GM19467 (cell line): ENCODE measurements around the gene PTPRN2.
"Not testable (repeated sequence)": the region's sequence is repeated elsewhere in the genome, so short reads cannot be mapped to it uniquely, and the experiment has no call there.

ENCODE experiments used
- ATAC-seq: cut with Tn5 transposase; IDR thresholded peaks from one replicate; pipeline ENCODE4 v1.9.1; 2021; ENCODE audit warnings: mild to moderate bottlenecking, moderate library complexity; ENCODE audit not compliant: unreplicated experiment

PTPRN2 gene

GRCh38 chr7:157930441-157930840, 657.2 kb downstream of the PTPRN2 start:
- no peak for ATAC-seq

GRCh38 chr7:157929671-157930070, 658.0 kb downstream of the PTPRN2 start:
- no peak for ATAC-seq

GRCh38 chr7:157928808-157929425, 658.7 kb downstream of the PTPRN2 start:
- ATAC-seq: no peak

DNA sequence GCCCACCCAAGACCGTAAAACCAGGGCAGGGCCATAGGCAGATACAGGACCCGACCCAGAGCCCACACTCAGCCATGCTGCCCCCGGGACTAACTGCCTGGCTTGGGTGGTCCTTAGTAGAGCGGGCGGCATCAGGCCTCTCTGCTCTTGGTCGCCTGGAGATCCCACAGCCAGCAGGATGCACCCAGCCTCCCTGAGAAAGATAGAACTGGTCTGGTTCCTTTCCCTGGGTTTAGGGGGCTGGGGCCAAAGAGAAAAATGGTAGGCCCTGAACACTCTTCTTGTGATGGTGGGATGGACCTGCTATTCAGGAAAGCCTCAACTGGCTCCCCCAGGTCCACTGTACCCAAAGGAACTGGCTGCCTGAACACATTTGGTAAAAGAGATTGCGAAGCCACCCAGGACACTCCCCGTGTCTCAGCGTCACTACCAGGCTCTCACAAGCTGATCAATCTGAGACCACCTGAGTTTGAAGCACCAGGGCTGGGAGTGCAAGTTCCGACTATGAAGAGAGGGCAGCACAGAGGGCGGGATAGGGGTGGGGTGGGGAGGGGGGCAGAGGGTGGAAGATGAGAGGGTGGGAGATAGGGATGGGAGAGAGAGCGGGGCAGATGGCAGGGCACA, 659.3 kb downstream of the PTPRN2 start:
- no peak for ATAC-seq

GRCh38 chr7:157927313-157927925, 660.2 kb downstream of the PTPRN2 start:
- no peak for ATAC-seq

DNA sequence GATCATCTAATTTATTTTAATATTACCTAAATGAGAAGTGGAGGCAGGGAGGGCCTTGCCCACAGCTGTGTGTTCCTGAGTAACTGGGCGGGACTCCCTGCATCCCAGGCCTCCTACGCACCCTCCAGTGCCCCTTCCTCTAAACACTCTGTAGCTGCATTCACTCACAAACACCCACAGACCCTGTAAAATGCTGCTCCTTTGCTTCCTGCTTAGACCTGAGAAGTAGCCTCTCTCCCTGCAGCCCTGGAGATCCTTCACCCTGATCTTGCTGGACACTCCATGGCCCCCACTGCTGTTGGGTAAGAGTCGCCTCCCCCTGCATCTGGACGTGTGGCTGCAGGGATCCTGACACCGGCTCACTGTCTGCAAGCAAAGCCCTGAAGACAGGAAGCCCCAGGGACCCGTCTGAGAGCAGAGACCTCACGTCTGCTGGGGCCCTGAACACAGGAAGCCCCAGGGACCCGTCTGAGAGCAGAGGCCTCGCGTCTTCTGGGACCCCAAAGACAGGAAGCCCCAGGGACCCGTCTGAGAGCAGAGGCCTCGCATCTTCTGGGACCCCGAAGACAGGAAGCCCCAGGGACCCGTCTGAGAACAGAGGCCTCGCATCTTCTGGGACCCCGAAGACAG, 661.0 kb downstream of the PTPRN2 start:
- ATAC-seq: no peak

DNA sequence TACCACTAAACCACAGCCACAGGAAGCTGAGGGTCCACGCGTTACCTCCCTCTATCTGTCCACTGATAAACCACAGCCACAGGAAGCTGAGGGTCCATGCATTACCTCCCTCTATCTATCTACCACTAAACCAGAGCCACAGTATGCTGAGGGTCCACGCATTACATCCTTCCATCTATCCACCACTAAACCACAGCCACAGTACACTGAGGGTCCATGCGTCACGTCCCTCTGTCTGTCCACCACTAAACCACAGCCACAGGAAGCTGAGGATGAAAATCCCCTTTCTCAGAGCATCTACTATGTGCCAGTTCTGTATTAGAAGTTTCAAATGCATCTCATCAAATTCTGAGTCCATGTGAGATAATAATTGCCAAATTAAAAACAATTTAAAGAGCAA, 661.5 kb downstream of the PTPRN2 start:
- no peak for ATAC-seq

DNA sequence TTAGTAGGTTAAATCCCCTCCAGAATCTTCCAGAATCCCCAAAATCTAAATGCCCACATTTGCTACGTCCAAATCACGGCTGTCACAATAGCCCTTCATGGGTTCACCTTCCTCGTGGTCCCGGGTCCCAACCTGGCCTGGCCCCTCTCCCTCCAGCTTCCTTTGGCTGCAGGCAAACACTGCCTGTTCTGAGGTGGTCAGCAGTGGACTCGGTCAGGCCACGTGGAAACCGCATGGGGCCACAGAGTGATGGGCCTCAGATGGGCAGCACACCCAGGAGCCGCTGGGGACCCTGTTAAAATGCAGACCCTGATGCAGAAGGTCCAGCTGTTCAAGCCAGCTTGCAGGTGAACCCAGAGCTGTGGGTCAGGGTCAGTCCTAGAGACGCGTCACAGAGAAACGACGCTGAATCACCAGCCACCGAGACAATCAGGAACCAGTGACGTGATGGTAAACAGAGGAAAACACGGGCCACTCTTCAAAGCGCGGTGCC, 662.2 kb downstream of the PTPRN2 start:
- ATAC-seq: no peak

DNA sequence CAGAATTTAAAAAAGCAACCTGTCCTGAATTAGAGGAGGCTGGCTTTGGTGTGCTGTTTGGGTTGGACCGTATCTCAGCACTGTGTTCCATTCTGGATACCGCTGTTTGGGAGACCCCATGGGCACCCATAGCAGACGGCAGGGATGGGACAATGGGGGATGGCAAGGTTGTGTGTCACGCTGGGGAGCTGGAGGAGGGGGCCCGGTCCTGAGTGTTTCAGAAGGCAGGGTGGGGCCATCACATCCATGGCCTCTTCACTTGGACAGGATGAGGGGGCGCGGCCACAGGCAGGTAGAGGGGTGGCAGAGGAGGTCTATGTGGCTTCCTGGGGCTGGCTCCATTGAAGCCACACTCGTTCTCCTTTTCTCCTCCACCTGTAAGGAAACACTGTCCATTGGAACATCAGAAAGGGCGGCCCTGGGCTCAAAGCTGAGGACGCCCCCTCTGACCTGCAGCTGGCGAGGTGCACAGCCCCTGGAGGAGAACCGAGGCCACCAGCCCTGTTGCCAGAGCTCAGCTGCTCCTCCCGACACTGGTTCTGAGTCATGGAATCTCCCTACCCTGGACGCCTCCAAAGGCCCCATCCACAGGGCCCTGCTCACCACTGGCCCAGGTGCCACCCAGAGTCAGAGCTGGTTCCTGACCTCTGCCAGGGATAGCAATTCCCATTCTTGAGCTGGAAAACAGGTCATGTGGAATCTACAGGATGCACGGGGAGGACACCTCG, 663.6 kb downstream of the PTPRN2 start:
- ATAC-seq: no peak

GRCh38 chr7:157922576-157922975, 665.0 kb downstream of the PTPRN2 start:
- no peak for ATAC-seq

- no peak for ATAC-seq
Measured at GRCh38 chr7:157918326-157919080, 669.1 kb downstream of the PTPRN2 start.

DNA sequence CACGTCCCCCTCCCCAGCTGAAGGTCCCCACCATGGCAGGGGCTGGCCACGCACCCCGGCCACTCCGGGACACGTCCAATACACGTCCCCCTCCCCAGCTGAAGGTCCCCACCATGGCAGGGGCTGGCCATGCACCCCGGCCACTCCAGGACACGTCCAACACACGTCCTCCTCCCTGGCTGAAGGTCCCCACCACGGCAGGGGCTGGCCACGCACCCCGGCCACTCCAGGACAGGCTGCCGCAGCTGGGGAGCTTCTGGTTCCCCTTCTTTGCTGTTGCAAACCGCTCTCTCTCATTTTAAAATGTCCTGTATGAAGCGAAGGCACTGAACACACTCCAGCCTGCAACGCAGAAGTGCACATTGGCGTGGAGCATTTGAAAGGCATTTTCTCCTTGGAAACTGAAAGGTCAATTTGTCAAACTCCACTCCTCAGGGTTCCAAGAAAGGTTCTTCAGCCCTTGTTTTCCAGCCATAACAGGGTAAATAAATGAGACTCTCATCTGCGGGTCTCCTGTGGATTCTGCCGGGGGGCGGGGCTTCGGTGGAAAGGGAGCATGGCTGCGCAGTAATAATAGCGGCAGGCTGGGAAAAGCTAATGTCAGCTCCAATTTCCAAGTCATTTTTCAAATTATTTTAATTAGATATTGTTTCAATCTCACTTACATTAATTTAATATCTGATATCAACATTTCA, 670.5 kb downstream of the PTPRN2 start:
- no peak for ATAC-seq

DNA sequence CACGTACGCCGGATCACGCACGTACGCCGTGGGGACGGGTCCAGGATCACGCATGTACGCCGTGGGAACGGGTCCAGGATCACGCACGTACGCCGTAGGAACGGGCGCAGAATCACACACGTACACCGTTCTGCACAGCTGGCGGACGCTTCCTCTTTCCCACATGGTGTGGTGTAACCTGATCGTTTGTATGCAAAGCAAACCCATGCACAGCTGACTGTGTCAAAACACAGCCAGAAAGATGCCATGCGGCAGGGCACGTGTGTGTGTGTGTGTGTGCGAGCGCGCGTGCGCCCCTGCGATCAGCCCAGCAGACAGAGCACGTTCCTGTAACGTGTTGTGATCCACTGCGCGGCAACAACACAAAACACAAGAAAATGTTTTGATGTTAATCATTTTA, 677.2 kb downstream of the PTPRN2 start:
- ATAC-seq: no peak

- ATAC-seq: not testable (repeated sequence)
Measured at GRCh38 chr7:157910045-157910444, 677.6 kb downstream of the PTPRN2 start.

DNA sequence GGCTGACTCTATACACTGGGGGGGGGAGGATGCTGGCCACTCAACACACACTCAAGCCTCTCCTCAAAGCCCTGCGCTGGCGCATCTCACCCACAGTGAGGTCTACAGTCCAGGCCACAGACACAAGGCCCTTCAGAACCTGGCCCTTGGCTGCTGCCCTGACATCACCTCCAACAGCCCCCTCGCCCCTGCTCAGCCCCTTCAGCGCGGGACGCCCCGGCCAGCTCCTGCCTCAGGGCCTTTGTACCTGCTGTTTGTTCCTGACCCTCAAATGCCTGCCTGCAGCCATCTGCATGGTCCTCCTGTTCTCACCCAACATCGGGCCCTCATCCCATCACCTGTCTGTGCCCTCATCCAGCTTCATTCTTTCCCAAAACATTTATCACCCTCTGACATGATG, 678.3 kb downstream of the PTPRN2 start:
- ATAC-seq: no peak

GRCh38 chr7:157908006-157908782, 679.4 kb downstream of the PTPRN2 start:
- no peak for ATAC-seq

DNA sequence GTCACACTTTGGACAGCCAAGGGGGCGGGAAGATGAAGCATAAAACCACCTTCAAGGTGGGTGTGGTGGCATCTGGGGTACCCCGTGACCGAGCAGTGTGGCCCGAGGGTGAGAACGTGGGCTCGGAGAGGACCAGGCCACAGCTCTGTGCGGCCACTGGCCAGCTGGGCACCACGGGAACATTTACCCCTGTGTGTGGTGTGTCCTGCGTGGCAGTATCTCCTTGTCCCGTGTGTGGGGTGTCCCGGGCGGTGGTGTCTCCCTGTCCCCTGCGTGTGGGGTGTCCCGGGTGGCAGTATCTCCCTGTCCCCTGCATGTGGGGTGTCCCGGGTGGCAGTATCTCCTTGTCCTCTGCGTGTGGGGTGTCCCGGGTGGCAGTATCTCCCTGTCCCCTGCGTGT, 680.5 kb downstream of the PTPRN2 start:
- no peak for ATAC-seq

DNA sequence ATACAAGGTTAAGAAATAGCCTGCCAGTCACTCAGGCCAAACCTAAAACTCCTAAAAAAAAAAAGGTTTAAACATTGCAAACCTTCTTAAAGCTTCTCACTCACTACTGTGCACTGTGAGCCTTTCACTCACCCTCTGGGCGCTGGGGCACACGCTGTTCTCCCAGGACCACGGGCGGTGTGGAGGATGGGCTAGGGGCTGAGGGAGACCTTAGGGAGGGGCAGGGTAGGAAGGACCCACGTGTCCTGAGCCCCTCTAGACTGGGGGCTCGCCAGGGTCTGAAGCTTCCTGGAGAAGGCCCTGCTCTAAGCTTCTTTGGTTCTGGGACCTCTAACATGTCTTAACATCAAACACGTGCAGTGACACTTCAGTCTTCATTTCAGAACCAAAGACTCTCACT, 681.0 kb downstream of the PTPRN2 start:
- ATAC-seq: no peak
